Pons (tissue), 1 donor: ENCODE data around the gene GSG1L.
A peak's percentile ranks its signal among the peaks of the same experiment; 100 is the strongest.

Experiments used
- DNase-seq: peaks from one replicate; pipeline ENCODE4 v3.0.0-alpha.2; 2016; ENCODE audit warnings: low spot score

GSG1L gene

GRCh38 chr16:27819356-27819755 lies 244.2 kb downstream of the GSG1L start:
- no peak for DNase-seq

GRCh38 chr16:27818246-27818645 lies 245.3 kb downstream of the GSG1L start:
- DNase-seq = no peak

GRCh38 chr16:27817038-27817437 lies 246.5 kb downstream of the GSG1L start:
- DNase-seq = no peak

GRCh38 chr16:27816561-27816960 lies 247.0 kb downstream of the GSG1L start:
- DNase-seq = peak; percentile 79

GRCh38 chr16:27813591-27813990 lies 249.9 kb downstream of the GSG1L start:
- no peak for DNase-seq

- no peak for DNase-seq
Observed at GRCh38 chr16:27811881-27812280, 251.6 kb downstream of the GSG1L start.

GRCh38 chr16:27806986-27807385 lies 256.5 kb downstream of the GSG1L start:
- no peak for DNase-seq

GRCh38 chr16:27806388-27806787 lies 257.1 kb downstream of the GSG1L start:
- DNase-seq = no peak

- no peak for DNase-seq
Observed at GRCh38 chr16:27805828-27806351, 257.6 kb downstream of the GSG1L start.

- no peak for DNase-seq
Observed at GRCh38 chr16:27803775-27804549, 259.6 kb downstream of the GSG1L start.

- no peak for DNase-seq
Observed at GRCh38 chr16:27802664-27803439, 260.7 kb downstream of the GSG1L start.

- DNase-seq = no peak
Observed at GRCh38 chr16:27801289-27801945, 262.1 kb downstream of the GSG1L start.

- no peak for DNase-seq
Observed at GRCh38 chr16:27800817-27801216, 262.7 kb downstream of the GSG1L start.

GRCh38 chr16:27799896-27800295 lies 263.6 kb downstream of the GSG1L start:
- DNase-seq = no peak

- peak; percentile 19 for DNase-seq
Observed at GRCh38 chr16:27798241-27798640, 265.3 kb downstream of the GSG1L start.

GRCh38 chr16:27795992-27796614 lies 267.4 kb downstream of the GSG1L start:
- no peak for DNase-seq

- no peak for DNase-seq
Observed at GRCh38 chr16:27793249-27793622, 270.3 kb downstream of the GSG1L start.

GRCh38 chr16:27792486-27793248 lies 270.8 kb downstream of the GSG1L start:
- no peak for DNase-seq

- DNase-seq = no peak
Observed at GRCh38 chr16:27791404-27791719, 272.2 kb downstream of the GSG1L start.

- no peak for DNase-seq
Observed at GRCh38 chr16:27790546-27791403, 272.7 kb downstream of the GSG1L start.
